ENCODE measurements around the gene SPDYE1. TPM values are rescaled to one million over a fixed set of nuclear protein-coding genes. Genes with fewer than 3 reads are reported as not detected.
"Not testable (repeated sequence)": the region's sequence is repeated elsewhere in the genome, so short reads cannot be mapped to it uniquely, and the experiment has no call there.

SPDYE1 gene
- not detected for total RNA-seq

GRCh38 chr7:43997532-43997931 is at the start of gene SPDYE1:
Gene SPDYE1 (plus strand): TSS chr7:43997897. CDS start chr7:43999950, 2,053 bp downstream.
- H3K27ac Mint-ChIP-seq; ATAC-seq; DNase-seq (ENCODE audit: low spot score in 2 of 2); H3K36me3 Mint-ChIP-seq; H3K9me3 Mint-ChIP-seq: not testable (repeated sequence)

- ATAC-seq (no peak), DNase-seq (ENCODE audit: low spot score in 2 of 2) (no peak)
- Mint-ChIP-seq H3K36me3 (peaks cover 0 to 5% of the 10 kb centered on the region in 2 donors), H3K9me3 (no peaks in the 10 kb centered on the region), H3K27ac (peak overlapping the region in 1 of 2 donors; percentile 36)
Observed at GRCh38 chr7:43952028-43952427, 45.7 kb upstream of the SPDYE1 start.

- Mint-ChIP-seq H3K9me3 (no peaks in the 10 kb centered on the region), H3K36me3 (peaks cover 0 to 5% of the 10 kb centered on the region in 2 donors), H3K27ac (peak overlapping the region in 1 of 2 donors; percentile 21)
- ATAC-seq = no peak
- DNase-seq (ENCODE audit: low spot score in 2 of 2) = no peak
Observed at GRCh38 chr7:43953071-43953470, 44.6 kb upstream of the SPDYE1 start.

- peaks cover 0 to 5% of the 10 kb centered on the region in 2 donors for H3K36me3 Mint-ChIP-seq
- no peaks in the 10 kb centered on the region for H3K9me3 Mint-ChIP-seq
- ATAC-seq (peak; percentile 70 to 83), DNase-seq (ENCODE audit: low spot score in 2 of 2) (no peak)
- H3K27ac Mint-ChIP-seq = peak overlapping the region in 1 of 2 donors; percentile 36
Observed at GRCh38 chr7:43954524-43955228, 43.0 kb upstream of the SPDYE1 start.

GRCh38 chr7:43956027-43956426 is 41.7 kb upstream of the SPDYE1 start:
- no peaks in the 10 kb centered on the region for H3K9me3 Mint-ChIP-seq
- peaks cover 0 to 9% of the 10 kb centered on the region in 2 donors for H3K36me3 Mint-ChIP-seq
- ATAC-seq (no peak), DNase-seq (ENCODE audit: low spot score in 2 of 2) (no peak)
- peak overlapping the region in 1 of 2 donors; percentile 35 for H3K27ac Mint-ChIP-seq

GRCh38 chr7:43960933-43961332 is 36.8 kb upstream of the SPDYE1 start:
- no peak for ATAC-seq
- peaks cover 0 to 4% of the 10 kb centered on the region in 2 donors for H3K36me3 Mint-ChIP-seq
- no peaks in the 10 kb centered on the region for H3K9me3 Mint-ChIP-seq
- DNase-seq (ENCODE audit: low spot score in 2 of 2) = no peak
- no peak overlapping the region for H3K27ac Mint-ChIP-seq

GRCh38 chr7:43966392-43966791 is 31.3 kb upstream of the SPDYE1 start:
- DNase-seq (ENCODE audit: low spot score in 2 of 2); H3K27ac Mint-ChIP-seq; ATAC-seq; H3K36me3 Mint-ChIP-seq; H3K9me3 Mint-ChIP-seq: not testable (repeated sequence)

GRCh38 chr7:43968172-43969040 is 29.3 kb upstream of the SPDYE1 start:
- not testable (repeated sequence) for H3K36me3 Mint-ChIP-seq; DNase-seq (ENCODE audit: low spot score in 2 of 2)
- ATAC-seq = peak; percentile 21 to 64

GRCh38 chr7:43969586-43969985 is 28.1 kb upstream of the SPDYE1 start:
- not testable (repeated sequence) for H3K27ac Mint-ChIP-seq; H3K9me3 Mint-ChIP-seq; H3K36me3 Mint-ChIP-seq; ATAC-seq; DNase-seq (ENCODE audit: low spot score in 2 of 2)

More at GRCh38 chr7:43968172-43969040, 29.3 kb upstream of the SPDYE1 start:
- not testable (repeated sequence) for H3K9me3 Mint-ChIP-seq, H3K27ac Mint-ChIP-seq

GRCh38 chr7:43970698-43971097 is 27.0 kb upstream of the SPDYE1 start:
- ATAC-seq; H3K9me3 Mint-ChIP-seq; DNase-seq (ENCODE audit: low spot score in 2 of 2); H3K36me3 Mint-ChIP-seq; H3K27ac Mint-ChIP-seq: not testable (repeated sequence)

GRCh38 chr7:43974033-43974573 is 23.6 kb upstream of the SPDYE1 start:
- not testable (repeated sequence) for H3K27ac Mint-ChIP-seq; ATAC-seq; H3K36me3 Mint-ChIP-seq; DNase-seq (ENCODE audit: low spot score in 2 of 2); H3K9me3 Mint-ChIP-seq

GRCh38 chr7:43974725-43975482 is 22.8 kb upstream of the SPDYE1 start:
- not testable (repeated sequence) for H3K9me3 Mint-ChIP-seq; H3K36me3 Mint-ChIP-seq; H3K27ac Mint-ChIP-seq; ATAC-seq; DNase-seq (ENCODE audit: low spot score in 2 of 2)

GRCh38 chr7:43977525-43977924 is 20.2 kb upstream of the SPDYE1 start:
- Mint-ChIP-seq H3K36me3 (no peaks in the 10 kb centered on the region), H3K9me3 (no peaks in the 10 kb centered on the region), H3K27ac (no peak overlapping the region)
- DNase-seq (ENCODE audit: low spot score in 2 of 2) (no peak), ATAC-seq (no peak)

GRCh38 chr7:43978102-43978501 is 19.6 kb upstream of the SPDYE1 start:
- H3K9me3 Mint-ChIP-seq; ATAC-seq; DNase-seq (ENCODE audit: low spot score in 2 of 2); H3K36me3 Mint-ChIP-seq: not testable (repeated sequence)
- peak overlapping the region in 1 of 2 donors; percentile 33 for H3K27ac Mint-ChIP-seq

- H3K27ac Mint-ChIP-seq; H3K9me3 Mint-ChIP-seq; H3K36me3 Mint-ChIP-seq; ATAC-seq; DNase-seq (ENCODE audit: low spot score in 2 of 2): not testable (repeated sequence)
Observed at GRCh38 chr7:43982848-43983247, 14.8 kb upstream of the SPDYE1 start.

GRCh38 chr7:43983736-43984135 is 14.0 kb upstream of the SPDYE1 start:
- not testable (repeated sequence) for DNase-seq (ENCODE audit: low spot score in 2 of 2); H3K9me3 Mint-ChIP-seq; ATAC-seq; H3K36me3 Mint-ChIP-seq; H3K27ac Mint-ChIP-seq
